OCI-LY1 (cell line): ENCODE data around the gene CLCN7.

Experiments used
- H2AFZ ChIP-seq: fragments of 200-600 bp; sonication (generic), shearing (Covaris generic); 2 replicates; pipeline ENCODE4 v1.6.0; 2014; ENCODE audit warnings: antibody characterized with exemption, mild to moderate bottlenecking, low read length
- H3F3A ChIP-seq: fragments of 200-600 bp; sonication (generic), shearing (Covaris generic); 2 replicates; pipeline ENCODE4 v1.6.0; 2014; ENCODE audit warnings: mild to moderate bottlenecking, antibody characterized with exemption, low read length, moderate library complexity; ENCODE audit not compliant: insufficient read depth
- H3K27ac ChIP-seq: fragments of 200-600 bp; sonication (generic); 2 replicates; pipeline ENCODE4 v1.5.1; 2014; ENCODE audit warnings: low read length, mixed run types, mild to moderate bottlenecking, low read depth; ENCODE audit not compliant: poor library complexity, severe bottlenecking
- H3K27me3 ChIP-seq: fragments of 200-600 bp; sonication (generic); 2 replicates; pipeline ENCODE4 v1.6.0; 2014; ENCODE audit warnings: antibody characterized with exemption, mild to moderate bottlenecking, low read length, moderate library complexity; ENCODE audit not compliant: insufficient read depth
- H3K36me3 ChIP-seq: fragments of 200-600 bp; sonication (generic); 2 replicates; pipeline ENCODE4 v1.6.1; 2014; ENCODE audit warnings: mild to moderate bottlenecking, antibody characterized with exemption, low read length, moderate library complexity, mixed read lengths; ENCODE audit not compliant: insufficient read depth
- H3K4me1 ChIP-seq: fragments of 200-600 bp; sonication (generic); 2 replicates; pipeline ENCODE4 v1.5.1; 2014; ENCODE audit warnings: mild to moderate bottlenecking, low read length, moderate library complexity; ENCODE audit not compliant: insufficient read depth, severe bottlenecking
- H3K4me2 ChIP-seq: fragments of 200-600 bp; sonication (generic), shearing (Covaris generic); 2 replicates; pipeline ENCODE4 v1.6.1; 2014; ENCODE audit warnings: low read length
- H3K4me3 ChIP-seq: fragments of 200-600 bp; sonication (generic); 2 replicates; pipeline ENCODE4 v1.5.1; 2014; ENCODE audit warnings: low read length, low read depth, mild to moderate bottlenecking, mixed read lengths; ENCODE audit not compliant: poor library complexity, severe bottlenecking
- H3K79me2 ChIP-seq: fragments of 200-600 bp; shearing (Covaris generic); 2 replicates; pipeline ENCODE4 v1.6.1; 2016; ENCODE audit warnings: mixed run types, low read length, mixed read lengths; ENCODE audit not compliant: insufficient read depth
- H3K9ac ChIP-seq: fragments of 200-600 bp; sonication (generic), shearing (Covaris generic); 2 replicates; pipeline ENCODE4 v1.6.1; 2014; ENCODE audit warnings: mild to moderate bottlenecking, low read length, mixed read lengths
- H3K9me2 ChIP-seq: fragments of 200-600 bp; sonication (generic), shearing (Covaris generic); 2 replicates; pipeline ENCODE4 v1.6.1; 2014; ENCODE audit warnings: low read depth, mild to moderate bottlenecking, low read length, mixed read lengths
- H3K9me3 ChIP-seq: fragments of 200-600 bp; shearing (Covaris generic); 2 replicates; pipeline ENCODE4 v1.6.1; 2014; ENCODE audit warnings: low read length, mixed read lengths
- H4K20me1 ChIP-seq: fragments of 200-600 bp; sonication (generic), shearing (Covaris generic); 2 replicates; pipeline ENCODE4 v1.6.0; 2016; ENCODE audit warnings: mild to moderate bottlenecking, low read length; ENCODE audit not compliant: insufficient read depth
- EZH2 ChIP-seq: fragments of 200-600 bp; sonication (generic), shearing (Covaris generic); IDR thresholded peaks from 2 replicates; pipeline ENCODE4 v1.8.0; 2017; ENCODE audit warnings: borderline replicate concordance, mixed run types, mild to moderate bottlenecking, antibody characterized with exemption, low read length, moderate library complexity, mixed read lengths
- TF ChIP-seq, protein P1 (sequence below): fragments of 200-600 bp; sonication (generic), shearing (Covaris generic); IDR thresholded peaks from 2 replicates; pipeline ENCODE4 v1.5.1; 2017; ENCODE audit warnings: mild to moderate bottlenecking, antibody characterized with exemption, low read length, moderate library complexity, mixed read lengths

The CLCN7 gene

GRCh38 chr16:1446296-1447080 is 28.3 kb downstream of the CLCN7 start:
- no peak overlapping the region for H3K27ac ChIP-seq
- no peaks in the 10 kb centered on the region for H3K9me3 ChIP-seq
- H3K36me3 ChIP-seq = peaks cover 19% of the 10 kb centered on the region
- no peak overlapping the region for H2AFZ ChIP-seq
- H3K27me3 ChIP-seq = peaks cover 16% of the 10 kb centered on the region
- no peak overlapping the region for H3K4me3 ChIP-seq
- no peaks in the 10 kb centered on the region for H3F3A ChIP-seq
- H3K9me2 ChIP-seq = no peaks in the 10 kb centered on the region
- no peak overlapping the region for H3K4me2 ChIP-seq
- H3K4me1 ChIP-seq = peaks cover 4% of the 10 kb centered on the region
- TF ChIP-seq EZH2 = no peak
- TF ChIP-seq, protein P1, sequence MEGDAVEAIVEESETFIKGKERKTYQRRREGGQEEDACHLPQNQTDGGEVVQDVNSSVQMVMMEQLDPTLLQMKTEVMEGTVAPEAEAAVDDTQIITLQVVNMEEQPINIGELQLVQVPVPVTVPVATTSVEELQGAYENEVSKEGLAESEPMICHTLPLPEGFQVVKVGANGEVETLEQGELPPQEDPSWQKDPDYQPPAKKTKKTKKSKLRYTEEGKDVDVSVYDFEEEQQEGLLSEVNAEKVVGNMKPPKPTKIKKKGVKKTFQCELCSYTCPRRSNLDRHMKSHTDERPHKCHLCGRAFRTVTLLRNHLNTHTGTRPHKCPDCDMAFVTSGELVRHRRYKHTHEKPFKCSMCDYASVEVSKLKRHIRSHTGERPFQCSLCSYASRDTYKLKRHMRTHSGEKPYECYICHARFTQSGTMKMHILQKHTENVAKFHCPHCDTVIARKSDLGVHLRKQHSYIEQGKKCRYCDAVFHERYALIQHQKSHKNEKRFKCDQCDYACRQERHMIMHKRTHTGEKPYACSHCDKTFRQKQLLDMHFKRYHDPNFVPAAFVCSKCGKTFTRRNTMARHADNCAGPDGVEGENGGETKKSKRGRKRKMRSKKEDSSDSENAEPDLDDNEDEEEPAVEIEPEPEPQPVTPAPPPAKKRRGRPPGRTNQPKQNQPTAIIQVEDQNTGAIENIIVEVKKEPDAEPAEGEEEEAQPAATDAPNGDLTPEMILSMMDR = no peak
- H3K79me2 ChIP-seq = no peaks in the 10 kb centered on the region
- no peaks in the 10 kb centered on the region for H4K20me1 ChIP-seq
- H3K9ac ChIP-seq = no peak overlapping the region

DNA sequence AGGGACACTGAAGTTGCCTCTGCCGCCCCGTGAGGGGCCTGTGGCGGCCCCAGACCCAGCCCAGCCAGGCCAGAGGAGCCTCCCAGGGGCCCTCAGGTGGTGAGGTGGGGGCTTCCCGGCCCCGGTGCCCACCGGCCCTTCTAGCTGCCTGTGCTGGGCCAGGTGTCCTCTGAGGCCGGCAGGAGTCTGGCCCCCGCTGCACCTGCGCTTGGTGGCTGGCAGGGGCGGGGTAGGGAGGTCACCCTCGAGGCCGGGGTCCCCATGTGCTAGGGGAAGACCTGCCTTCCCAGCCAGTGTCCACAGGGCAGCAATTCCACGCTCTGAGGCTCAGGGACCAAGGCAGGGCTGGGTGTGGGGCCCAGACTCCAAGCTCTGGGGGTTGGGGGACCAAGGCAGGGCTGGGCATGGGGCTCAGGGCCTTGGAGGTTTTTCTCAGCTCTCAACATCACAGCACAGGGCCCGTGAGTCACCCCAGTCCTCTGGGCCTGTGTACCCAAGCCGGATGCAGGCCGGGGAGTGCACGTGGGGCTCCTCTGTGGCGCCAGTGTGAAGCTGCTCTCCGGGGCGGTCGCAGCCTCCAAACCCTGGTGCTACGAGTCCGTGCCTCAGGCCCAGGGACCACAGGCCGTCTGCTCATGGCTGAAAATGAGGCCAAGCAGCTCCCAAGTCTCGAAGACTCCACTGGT is 29.2 kb downstream of the CLCN7 start:
- no peak overlapping the region for H3K9ac ChIP-seq
- H3K4me3 ChIP-seq = no peak overlapping the region
- no peak overlapping the region for H2AFZ ChIP-seq
- no peaks in the 10 kb centered on the region for H3K79me2 ChIP-seq
- H3F3A ChIP-seq = no peaks in the 10 kb centered on the region
- no peaks in the 10 kb centered on the region for H3K9me2 ChIP-seq
- H4K20me1 ChIP-seq = no peaks in the 10 kb centered on the region
- peaks cover 4% of the 10 kb centered on the region for H3K4me1 ChIP-seq
- TF ChIP-seq EZH2 = no peak
- TF ChIP-seq, protein P1 = no peak
- peaks cover 14% of the 10 kb centered on the region for H3K36me3 ChIP-seq
- no peak overlapping the region for H3K4me2 ChIP-seq
- no peak overlapping the region for H3K27ac ChIP-seq
- no peaks in the 10 kb centered on the region for H3K9me3 ChIP-seq
- peaks cover 16% of the 10 kb centered on the region for H3K27me3 ChIP-seq

DNA sequence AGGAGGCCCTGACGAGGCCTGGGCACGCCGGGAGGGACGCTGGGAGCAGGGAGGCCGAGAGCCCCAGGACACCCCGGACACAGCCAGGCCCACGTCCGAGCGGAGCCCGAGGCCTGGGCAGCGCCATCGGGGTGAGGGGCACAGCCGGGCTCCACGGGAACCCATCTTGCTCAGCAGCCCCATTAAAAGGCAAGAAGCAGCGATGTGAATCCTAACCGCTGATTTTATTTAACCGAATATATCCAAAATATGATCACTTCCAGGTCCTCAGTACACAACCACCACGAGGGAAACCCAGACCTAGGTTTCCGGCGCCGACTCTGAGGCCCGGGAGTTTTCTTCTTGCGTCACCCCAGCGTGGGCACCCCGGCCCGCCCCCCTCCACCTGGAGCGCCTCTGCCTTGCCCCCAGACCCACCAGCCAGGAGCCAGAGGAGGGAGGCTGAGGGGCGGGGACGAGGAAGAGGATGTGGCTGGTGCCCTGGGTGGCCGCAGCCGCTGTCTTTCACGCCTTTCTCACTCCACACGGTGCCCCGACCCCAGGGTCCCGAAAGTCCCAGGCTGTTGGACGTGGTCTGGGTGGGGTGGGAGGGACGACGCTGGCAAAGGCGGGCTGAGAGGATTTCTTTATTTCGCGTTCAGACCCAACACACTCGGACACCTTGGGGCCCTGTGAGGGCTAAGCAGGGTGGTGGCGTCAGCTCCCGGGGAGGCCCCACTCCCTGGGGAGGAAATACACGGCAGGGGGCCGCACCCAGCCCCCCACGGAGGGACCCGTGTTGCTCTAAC is 29.9 kb downstream of the CLCN7 start:
- no peak overlapping the region for H3K4me3 ChIP-seq
- H4K20me1 ChIP-seq = no peaks in the 10 kb centered on the region
- H3F3A ChIP-seq = no peaks in the 10 kb centered on the region
- H3K4me1 ChIP-seq = peaks cover 4% of the 10 kb centered on the region
- H3K4me2 ChIP-seq = no peak overlapping the region
- no peak overlapping the region for H3K9ac ChIP-seq
- H3K27me3 ChIP-seq = peaks cover 16% of the 10 kb centered on the region
- no peaks in the 10 kb centered on the region for H3K79me2 ChIP-seq
- no peaks in the 10 kb centered on the region for H3K9me2 ChIP-seq
- no peaks in the 10 kb centered on the region for H3K9me3 ChIP-seq
- peaks cover 14% of the 10 kb centered on the region for H3K36me3 ChIP-seq
- TF ChIP-seq, protein P1 = no peak
- TF ChIP-seq EZH2 = no peak
- no peak overlapping the region for H3K27ac ChIP-seq
- H2AFZ ChIP-seq = no peak overlapping the region
